Measurements from ENCODE around the gene TALDO1.

Gene TALDO1

DNA sequence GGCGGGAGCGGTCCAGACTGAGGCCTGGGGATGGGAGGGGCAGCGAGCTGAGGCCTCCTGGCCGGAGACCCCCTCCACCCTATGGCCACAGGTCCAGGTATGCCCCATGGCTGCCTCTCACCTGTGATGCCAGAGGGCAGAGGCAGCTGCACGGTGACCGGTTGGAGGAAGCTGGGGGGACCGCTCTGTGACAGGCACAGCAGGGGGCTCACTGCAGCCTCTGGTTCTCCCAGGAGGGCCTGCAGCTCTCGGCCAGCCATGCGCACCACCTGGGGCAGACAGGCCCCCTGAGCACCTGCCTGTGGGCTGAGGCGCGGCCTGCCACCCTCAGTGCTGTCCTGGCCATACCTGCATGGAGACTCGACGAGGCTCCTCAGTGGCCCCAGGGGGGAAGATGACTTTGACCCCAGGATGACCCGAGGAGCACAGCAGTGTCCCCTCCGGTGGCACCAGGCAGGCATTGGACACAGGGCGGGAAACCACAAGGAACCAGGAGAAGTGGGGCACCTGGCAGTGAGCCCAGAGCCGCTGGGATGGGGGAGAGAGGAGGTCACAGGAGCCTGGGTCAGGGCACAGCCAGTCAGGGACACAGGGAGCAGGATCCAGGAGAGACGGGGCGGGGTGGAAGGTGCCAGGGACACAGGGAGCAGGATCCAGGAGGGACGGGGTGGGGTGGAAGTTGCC is 54.0 kb downstream of the TALDO1 start:
- Histone ChIP-seq H3K4me1 (ENCODE audit: control insufficient read depth in 1 of 2, insufficient read depth in 2 of 2, low read length in 2 of 2) (peaks cover 22 to 31% of the 10 kb centered on the region in 2 donors), H3K4me3 (ENCODE audit: low read depth in 1 of 2, low read length in 2 of 2) (no peak overlapping the region), H3K9me3 (ENCODE audit: control insufficient read depth in 1 of 2, low read length in 2 of 2) (no peaks in the 10 kb centered on the region), H3K27ac (ENCODE audit: low read depth, low read length) (no peak overlapping the region), H3K9ac (ENCODE audit: low read depth in 1 of 2, low read length in 2 of 2) (no peak overlapping the region), H3K27me3 (ENCODE audit: control insufficient read depth in 1 of 2, insufficient read depth in 2 of 2, low read length in 2 of 2) (no peaks in the 10 kb centered on the region), H3K36me3 (ENCODE audit: control insufficient read depth in 1 of 2, insufficient read depth in 2 of 2, low read length in 2 of 2) (peaks cover 8 to 22% of the 10 kb centered on the region in 2 donors)

DNA sequence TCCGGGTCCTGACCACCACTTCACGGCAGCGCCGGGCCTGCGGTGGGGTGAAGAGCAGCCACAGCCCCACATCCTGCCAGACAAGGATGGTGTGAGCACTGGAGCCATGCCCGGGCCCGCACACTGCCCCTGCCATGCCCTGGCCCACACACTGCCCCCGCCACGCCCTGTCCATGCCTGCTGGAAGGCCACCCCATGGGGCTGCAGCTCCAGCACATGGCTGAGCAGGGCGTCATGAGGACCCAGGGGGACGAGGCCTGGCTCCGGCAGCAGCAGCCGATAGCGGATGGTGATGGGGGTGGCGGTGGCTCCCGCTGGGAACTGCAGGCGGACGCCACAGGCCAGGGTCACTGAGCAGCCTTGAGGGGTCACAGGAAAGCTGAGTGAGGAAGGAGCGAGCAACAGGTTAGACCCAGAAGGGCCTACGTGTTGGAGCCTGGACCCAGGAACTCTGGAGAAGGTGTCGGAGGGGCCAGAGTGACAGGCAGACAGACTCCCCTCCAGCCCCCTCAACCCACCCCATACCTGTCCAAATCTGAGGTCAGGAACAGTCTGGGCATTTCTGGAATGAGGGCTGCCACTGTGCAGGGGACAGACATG is 54.9 kb downstream of the TALDO1 start:
- Histone ChIP-seq H3K27me3 (ENCODE audit: control insufficient read depth in 1 of 2, insufficient read depth in 2 of 2, low read length in 2 of 2) (no peaks in the 10 kb centered on the region), H3K27ac (ENCODE audit: low read depth, low read length) (no peak overlapping the region), H3K4me1 (ENCODE audit: control insufficient read depth in 1 of 2, insufficient read depth in 2 of 2, low read length in 2 of 2) (peaks cover 14 to 22% of the 10 kb centered on the region in 2 donors), H3K36me3 (ENCODE audit: control insufficient read depth in 1 of 2, insufficient read depth in 2 of 2, low read length in 2 of 2) (peaks cover 8 to 22% of the 10 kb centered on the region in 2 donors), H3K9me3 (ENCODE audit: control insufficient read depth in 1 of 2, low read length in 2 of 2) (no peaks in the 10 kb centered on the region), H3K4me3 (ENCODE audit: low read depth in 1 of 2, low read length in 2 of 2) (no peak overlapping the region), H3K9ac (ENCODE audit: low read depth in 1 of 2, low read length in 2 of 2) (no peak overlapping the region)

DNA sequence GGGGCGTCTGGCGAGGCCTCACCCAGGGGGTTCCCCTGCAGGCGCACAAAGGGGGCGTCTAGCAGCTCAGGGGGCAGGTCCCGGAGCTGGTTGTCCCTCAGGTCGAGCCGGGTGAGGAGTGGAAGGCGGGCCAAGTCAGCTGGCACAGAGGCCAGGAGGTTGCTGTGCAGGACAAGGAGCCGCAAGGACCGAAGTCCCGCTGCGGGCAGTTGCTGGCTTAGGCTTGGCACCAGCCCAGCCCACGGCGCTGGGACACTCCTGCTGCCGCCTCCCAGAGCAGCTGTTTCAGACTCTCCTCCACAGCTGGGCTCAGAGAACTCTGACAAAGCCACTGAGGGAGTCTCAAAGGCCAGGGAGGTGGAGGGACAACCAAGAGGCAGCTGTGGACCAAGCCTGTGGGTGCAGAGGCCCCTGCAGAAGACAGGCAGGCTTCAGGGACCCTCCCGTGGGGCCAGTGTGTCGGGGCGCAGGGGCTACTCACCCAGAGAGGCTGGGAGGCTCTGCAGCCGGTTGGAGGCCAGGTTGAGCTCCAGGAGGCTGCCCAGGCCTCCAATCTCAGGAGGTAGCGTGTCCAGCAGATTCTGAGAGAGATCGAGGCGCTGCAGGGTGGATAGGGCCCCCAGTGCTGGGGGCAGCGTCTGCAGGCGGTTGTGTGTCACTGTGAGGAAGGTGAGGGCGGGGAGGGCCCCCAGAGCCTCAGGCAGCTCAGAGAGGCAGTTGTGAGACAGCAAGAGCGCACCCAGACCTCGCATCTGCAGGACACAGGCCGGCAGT is 55.6 kb downstream of the TALDO1 start:
- Histone ChIP-seq H3K9me3 (ENCODE audit: control insufficient read depth in 1 of 2, low read length in 2 of 2) (no peaks in the 10 kb centered on the region), H3K36me3 (ENCODE audit: control insufficient read depth in 1 of 2, insufficient read depth in 2 of 2, low read length in 2 of 2) (peaks cover 8 to 22% of the 10 kb centered on the region in 2 donors), H3K27me3 (ENCODE audit: control insufficient read depth in 1 of 2, insufficient read depth in 2 of 2, low read length in 2 of 2) (no peaks in the 10 kb centered on the region), H3K4me3 (ENCODE audit: low read depth in 1 of 2, low read length in 2 of 2) (no peak overlapping the region), H3K9ac (ENCODE audit: low read depth in 1 of 2, low read length in 2 of 2) (no peak overlapping the region), H3K27ac (ENCODE audit: low read depth, low read length) (no peak overlapping the region), H3K4me1 (ENCODE audit: control insufficient read depth in 1 of 2, insufficient read depth in 2 of 2, low read length in 2 of 2) (peaks cover 13 to 21% of the 10 kb centered on the region in 2 donors)

DNA sequence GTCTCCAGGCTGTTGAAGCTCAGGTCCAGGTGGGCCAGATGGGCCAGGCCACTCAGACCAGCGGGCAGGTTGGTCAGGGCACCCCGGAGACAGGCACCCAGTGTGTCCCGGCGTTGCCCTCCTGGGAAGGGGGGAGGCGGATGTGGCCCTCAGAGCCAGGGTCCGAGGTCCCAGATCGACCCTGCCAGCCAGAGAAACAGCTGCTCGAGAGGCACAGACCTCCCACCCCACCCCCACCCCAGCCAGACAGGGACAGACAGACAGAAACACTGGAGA is 56.1 kb downstream of the TALDO1 start:
- Histone ChIP-seq H3K27ac (ENCODE audit: low read depth, low read length) (no peak overlapping the region), H3K4me3 (ENCODE audit: low read depth in 1 of 2, low read length in 2 of 2) (no peak overlapping the region), H3K36me3 (ENCODE audit: control insufficient read depth in 1 of 2, insufficient read depth in 2 of 2, low read length in 2 of 2) (peaks cover 8 to 22% of the 10 kb centered on the region in 2 donors), H3K4me1 (ENCODE audit: control insufficient read depth in 1 of 2, insufficient read depth in 2 of 2, low read length in 2 of 2) (peaks cover 14 to 22% of the 10 kb centered on the region in 2 donors), H3K9me3 (ENCODE audit: control insufficient read depth in 1 of 2, low read length in 2 of 2) (no peaks in the 10 kb centered on the region), H3K27me3 (ENCODE audit: control insufficient read depth in 1 of 2, insufficient read depth in 2 of 2, low read length in 2 of 2) (no peaks in the 10 kb centered on the region), H3K9ac (ENCODE audit: low read depth in 1 of 2, low read length in 2 of 2) (no peak overlapping the region)

DNA sequence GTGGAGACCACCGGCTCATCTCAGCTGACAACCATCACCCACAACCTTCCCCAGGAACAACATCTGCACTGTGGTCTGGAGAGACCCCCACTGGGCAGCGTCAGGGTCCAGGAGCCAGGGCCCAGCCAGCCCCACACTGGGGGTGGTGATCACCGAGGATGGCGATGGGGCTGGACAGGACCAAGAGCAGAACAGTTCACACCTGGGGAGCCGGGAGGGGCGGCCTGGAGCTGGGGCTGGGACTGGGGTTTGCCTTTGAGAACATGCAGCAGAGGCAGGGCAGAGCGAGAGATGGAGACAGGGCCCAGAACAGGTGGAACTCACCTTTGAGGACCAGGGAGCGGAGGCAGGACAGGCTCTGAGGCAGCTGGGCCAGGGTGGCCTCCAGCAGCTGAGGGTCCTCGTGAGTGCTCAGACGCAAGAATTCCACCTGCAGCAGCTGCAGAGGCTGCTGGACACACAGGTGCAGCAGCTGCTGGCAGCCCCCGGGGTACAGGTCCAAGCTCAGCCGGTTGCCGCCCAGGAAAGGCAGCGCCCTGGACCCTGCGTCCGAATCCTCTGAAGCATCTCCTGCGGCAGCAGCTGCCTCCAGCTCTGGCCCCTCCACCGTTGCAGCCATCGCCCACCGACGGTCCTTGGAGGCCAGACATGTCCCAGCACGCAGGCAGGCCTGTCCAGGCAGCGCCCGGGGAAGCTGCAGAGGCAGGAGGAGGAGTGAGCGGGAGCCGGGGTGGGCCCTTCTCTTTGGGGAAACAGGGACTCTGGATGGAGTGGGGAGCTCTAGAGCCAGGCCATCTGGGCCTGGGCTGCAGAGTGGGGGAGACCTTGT is 56.7 kb downstream of the TALDO1 start:
- H3K4me1 ChIP-seq (ENCODE audit: control insufficient read depth in 1 of 2, insufficient read depth in 2 of 2, low read length in 2 of 2): peaks cover 17 to 27% of the 10 kb centered on the region in 2 donors
- no peaks in the 10 kb centered on the region for H3K27me3 ChIP-seq (ENCODE audit: control insufficient read depth in 1 of 2, insufficient read depth in 2 of 2, low read length in 2 of 2)
- H3K9ac ChIP-seq (ENCODE audit: low read depth in 1 of 2, low read length in 2 of 2): peak overlapping the region; percentile 29 to 70
- H3K9me3 ChIP-seq (ENCODE audit: control insufficient read depth in 1 of 2, low read length in 2 of 2): no peaks in the 10 kb centered on the region
- H3K36me3 ChIP-seq (ENCODE audit: control insufficient read depth in 1 of 2, insufficient read depth in 2 of 2, low read length in 2 of 2): peaks cover 8 to 21% of the 10 kb centered on the region in 2 donors
- H3K27ac ChIP-seq (ENCODE audit: low read depth, low read length): no peak overlapping the region
- H3K4me3 ChIP-seq (ENCODE audit: low read depth in 1 of 2, low read length in 2 of 2): peak overlapping the region; percentile 64 to 80

DNA sequence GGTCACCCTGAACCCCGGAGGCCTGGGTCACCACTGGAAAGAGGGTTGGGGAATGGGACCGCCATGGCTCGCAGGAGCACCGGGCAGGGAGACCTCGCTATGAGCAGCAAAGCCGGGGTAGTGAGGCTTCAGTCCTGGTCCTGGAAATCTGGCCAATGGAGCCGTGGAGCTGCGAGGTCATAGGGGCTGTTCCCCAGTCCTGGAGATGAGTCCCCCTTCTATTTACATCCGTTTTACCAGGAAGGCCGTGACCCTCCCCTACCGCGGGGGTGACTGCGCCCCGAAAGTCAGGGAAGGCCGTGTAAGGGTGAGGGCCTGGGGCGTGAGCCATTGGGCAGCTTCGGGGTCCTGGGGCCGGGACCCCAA is 57.3 kb downstream of the TALDO1 start:
- Histone ChIP-seq H3K9ac (ENCODE audit: low read depth in 1 of 2, low read length in 2 of 2) (peak overlapping the region; percentile 29 to 70), H3K36me3 (ENCODE audit: control insufficient read depth in 1 of 2, insufficient read depth in 2 of 2, low read length in 2 of 2) (peaks cover 8 to 15% of the 10 kb centered on the region in 2 donors)

DNA sequence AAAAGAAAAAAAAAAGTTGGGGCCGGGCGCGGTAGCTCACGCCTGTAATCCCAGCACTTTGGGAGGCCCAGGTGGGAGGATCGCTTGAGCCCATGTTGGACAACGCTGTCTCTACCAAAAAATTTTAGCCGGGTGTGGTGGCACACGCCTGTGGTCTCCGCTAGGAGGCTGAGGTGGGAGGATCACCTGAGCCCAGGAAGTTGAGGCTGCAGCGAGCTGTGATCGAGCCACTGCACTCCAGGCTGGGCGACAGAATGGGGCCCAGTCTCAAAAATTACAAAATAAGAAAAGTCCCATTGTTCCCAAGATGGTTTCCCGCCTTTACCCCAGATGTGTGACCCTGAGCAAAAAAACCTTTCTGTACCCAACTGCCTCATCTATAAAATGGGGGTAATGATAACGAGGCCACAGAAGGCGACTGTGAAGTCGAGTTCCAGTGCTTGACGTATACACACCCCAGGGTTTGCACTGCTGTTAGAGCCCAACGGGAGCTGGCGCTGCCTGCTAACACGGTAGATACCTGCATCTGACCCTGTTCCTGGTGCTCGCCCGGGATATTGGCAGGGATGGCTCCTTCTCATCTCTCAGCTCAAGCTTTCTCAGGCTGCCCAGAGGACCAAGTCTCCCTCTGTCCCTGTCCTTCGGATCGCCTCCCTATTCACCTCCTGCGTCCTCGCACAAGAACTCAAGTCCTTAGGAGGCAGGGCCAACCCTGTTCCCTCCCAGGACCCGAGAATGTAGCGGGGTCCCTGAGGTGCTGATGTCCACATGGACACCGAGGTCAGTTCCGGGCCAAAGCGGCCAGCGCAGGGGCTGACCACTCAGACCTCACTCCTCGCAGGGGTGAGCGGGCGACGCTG is 61.4 kb downstream of the TALDO1 start:
- H3K9me3 ChIP-seq (ENCODE audit: control insufficient read depth in 1 of 2, low read length in 2 of 2): no peaks in the 10 kb centered on the region
- H3K27ac ChIP-seq (ENCODE audit: low read depth, low read length): peak overlapping the region; percentile 98
- peak overlapping the region; percentile 85 to 100 for H3K9ac ChIP-seq (ENCODE audit: low read depth in 1 of 2, low read length in 2 of 2)
- no peaks in the 10 kb centered on the region for H3K27me3 ChIP-seq (ENCODE audit: control insufficient read depth in 1 of 2, insufficient read depth in 2 of 2, low read length in 2 of 2)
- peak overlapping the region; percentile 78 to 94 for H3K4me3 ChIP-seq (ENCODE audit: low read depth in 1 of 2, low read length in 2 of 2)
- peaks cover 31 to 46% of the 10 kb centered on the region in 2 donors for H3K4me1 ChIP-seq (ENCODE audit: control insufficient read depth in 1 of 2, insufficient read depth in 2 of 2, low read length in 2 of 2)
- H3K36me3 ChIP-seq (ENCODE audit: control insufficient read depth in 1 of 2, insufficient read depth in 2 of 2, low read length in 2 of 2): peaks cover 22 to 27% of the 10 kb centered on the region in 2 donors

More for the DNA sequence above, 57.3 kb downstream of the TALDO1 start:
- Histone ChIP-seq H3K27ac (ENCODE audit: low read depth, low read length) (no peak overlapping the region), H3K4me1 (ENCODE audit: control insufficient read depth in 1 of 2, insufficient read depth in 2 of 2, low read length in 2 of 2) (peaks cover 17 to 28% of the 10 kb centered on the region in 2 donors), H3K9me3 (ENCODE audit: control insufficient read depth in 1 of 2, low read length in 2 of 2) (no peaks in the 10 kb centered on the region), H3K27me3 (ENCODE audit: control insufficient read depth in 1 of 2, insufficient read depth in 2 of 2, low read length in 2 of 2) (no peaks in the 10 kb centered on the region), H3K4me3 (ENCODE audit: low read depth in 1 of 2, low read length in 2 of 2) (peak overlapping the region; percentile 64 to 80)

DNA sequence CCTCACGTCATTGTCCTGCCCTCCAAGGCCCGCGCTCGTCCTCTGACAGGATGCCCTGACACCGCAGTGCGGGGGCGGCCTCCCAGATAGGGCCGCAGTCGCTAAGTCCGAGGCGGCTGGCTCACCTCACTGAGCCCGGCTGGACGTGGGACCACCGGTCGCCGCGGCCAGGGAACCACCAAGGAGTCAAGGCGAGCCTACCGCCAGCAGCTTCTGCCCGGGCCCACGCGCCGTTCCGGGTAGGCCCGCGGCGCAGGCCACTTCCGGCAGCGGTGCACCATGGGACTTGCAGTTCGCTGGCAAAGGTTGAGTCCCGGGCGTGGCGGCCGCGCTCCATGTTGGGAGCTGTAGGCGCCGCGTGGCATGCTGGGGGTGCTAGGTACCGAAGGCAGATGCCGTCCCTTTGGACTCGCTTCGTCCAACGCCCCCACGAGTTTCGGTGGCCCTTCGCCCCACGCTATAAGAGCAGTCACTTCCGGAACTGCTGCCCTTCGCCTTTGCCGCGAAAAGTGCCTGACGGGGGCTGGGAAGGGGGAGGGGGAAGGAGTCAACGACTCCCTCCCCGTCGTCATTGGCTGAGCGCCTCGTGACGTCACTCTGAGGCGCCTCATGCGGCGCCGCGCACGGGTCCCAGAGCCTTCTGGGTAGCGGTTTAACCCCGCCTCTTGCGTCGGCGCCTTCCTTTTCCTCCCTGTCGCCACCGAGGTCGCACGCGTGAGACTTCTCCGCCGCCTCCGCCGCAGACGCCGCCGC is 62.2 kb downstream of the TALDO1 start, which contains the start of gene RPLP2:
TSS of gene RPLP2 (plus strand) at position 681 of the 753 bp plus-strand sequence. CDS start 268 bp downstream, outside the sequence.
- Histone ChIP-seq H3K9ac (ENCODE audit: low read depth in 1 of 2, low read length in 2 of 2) (peak within 1 kb of the TSS; percentile 85 to 100), H3K4me3 (ENCODE audit: low read depth in 1 of 2, low read length in 2 of 2) (peak within 1 kb of the TSS; percentile 78 to 94), H3K27me3 (ENCODE audit: control insufficient read depth in 1 of 2, insufficient read depth in 2 of 2, low read length in 2 of 2) (no peaks in the 10 kb centered on the region), H3K27ac (ENCODE audit: low read depth, low read length) (peak within 1 kb of the TSS; percentile 98), H3K36me3 (ENCODE audit: control insufficient read depth in 1 of 2, insufficient read depth in 2 of 2, low read length in 2 of 2) (peaks cover 22 to 28% of the 10 kb centered on the region in 2 donors), H3K4me1 (ENCODE audit: control insufficient read depth in 1 of 2, insufficient read depth in 2 of 2, low read length in 2 of 2) (peaks cover 23 to 38% of the 10 kb centered on the region in 2 donors), H3K9me3 (ENCODE audit: control insufficient read depth in 1 of 2, low read length in 2 of 2) (no peaks in the 10 kb centered on the region)

Measured in duodenal mucosa (tissue), 2 donors.